ENCODE data around the gene LHX6.

Gene LHX6

DNA sequence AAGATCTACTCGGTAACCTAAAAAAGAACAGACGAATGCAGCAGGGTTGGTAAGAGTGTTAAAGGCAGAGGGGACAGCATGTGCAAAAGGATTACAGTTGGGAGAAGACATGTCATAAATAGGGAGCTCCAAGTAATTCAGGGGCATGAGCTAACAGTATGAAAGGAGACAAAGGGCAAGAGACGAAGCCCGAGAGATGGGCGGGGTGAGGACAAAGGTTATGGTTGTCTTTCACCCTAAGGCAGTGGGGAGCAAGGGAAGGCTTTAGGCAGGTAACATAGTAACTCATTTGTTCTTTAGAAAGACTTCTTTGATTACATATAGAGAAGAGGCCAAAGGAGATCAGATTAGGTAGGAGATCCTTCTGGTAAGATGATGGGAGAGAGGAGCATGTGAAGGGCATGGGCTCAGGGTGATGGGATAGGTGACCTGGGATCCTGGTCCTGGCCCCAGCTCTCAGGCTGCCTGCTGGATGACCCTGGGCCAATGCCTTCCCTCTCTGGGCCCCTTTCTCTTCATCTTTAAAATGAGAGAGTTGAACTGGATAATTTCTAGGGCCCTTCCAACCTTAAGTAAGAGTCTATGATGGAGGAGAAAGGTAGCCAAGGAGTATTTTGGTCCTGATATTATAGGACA lies 49.6 kb downstream of the LHX6 start:
- no peak for DNase-seq (ENCODE audit: extremely low read depth, low read depth)
- H3K4me3 ChIP-seq (replicated peaks; ENCODE audit: low read depth, low read length) = no peak overlapping the region

GRCh38 chr9:122176916-122177315 lies 51.8 kb downstream of the LHX6 start:
- DNase-seq (ENCODE audit: extremely low read depth, low read depth) = no peak
- TF ChIP-seq, protein P1, sequence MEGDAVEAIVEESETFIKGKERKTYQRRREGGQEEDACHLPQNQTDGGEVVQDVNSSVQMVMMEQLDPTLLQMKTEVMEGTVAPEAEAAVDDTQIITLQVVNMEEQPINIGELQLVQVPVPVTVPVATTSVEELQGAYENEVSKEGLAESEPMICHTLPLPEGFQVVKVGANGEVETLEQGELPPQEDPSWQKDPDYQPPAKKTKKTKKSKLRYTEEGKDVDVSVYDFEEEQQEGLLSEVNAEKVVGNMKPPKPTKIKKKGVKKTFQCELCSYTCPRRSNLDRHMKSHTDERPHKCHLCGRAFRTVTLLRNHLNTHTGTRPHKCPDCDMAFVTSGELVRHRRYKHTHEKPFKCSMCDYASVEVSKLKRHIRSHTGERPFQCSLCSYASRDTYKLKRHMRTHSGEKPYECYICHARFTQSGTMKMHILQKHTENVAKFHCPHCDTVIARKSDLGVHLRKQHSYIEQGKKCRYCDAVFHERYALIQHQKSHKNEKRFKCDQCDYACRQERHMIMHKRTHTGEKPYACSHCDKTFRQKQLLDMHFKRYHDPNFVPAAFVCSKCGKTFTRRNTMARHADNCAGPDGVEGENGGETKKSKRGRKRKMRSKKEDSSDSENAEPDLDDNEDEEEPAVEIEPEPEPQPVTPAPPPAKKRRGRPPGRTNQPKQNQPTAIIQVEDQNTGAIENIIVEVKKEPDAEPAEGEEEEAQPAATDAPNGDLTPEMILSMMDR (IDR thresholded peaks at IDR 0.05; ENCODE audit: low read depth, low read length, missing control alignments) = no peak

More for the DNA sequence above, 49.6 kb downstream of the LHX6 start:
- TF ChIP-seq, protein P1 (IDR thresholded peaks at IDR 0.05; ENCODE audit: low read depth, low read length, missing control alignments) = no peak

GRCh38 chr9:122173670-122174069 lies 55.1 kb downstream of the LHX6 start:
- TF ChIP-seq, protein P1 (IDR thresholded peaks at IDR 0.05; ENCODE audit: low read depth, low read length, missing control alignments) = no peak
- H3K4me3 ChIP-seq (replicated peaks; ENCODE audit: low read depth, low read length) = no peak overlapping the region
- DNase-seq (ENCODE audit: extremely low read depth, low read depth) = no peak

More at GRCh38 chr9:122176916-122177315, 51.8 kb downstream of the LHX6 start:
- no peak overlapping the region for H3K4me3 ChIP-seq (replicated peaks; ENCODE audit: low read depth, low read length)

DNA sequence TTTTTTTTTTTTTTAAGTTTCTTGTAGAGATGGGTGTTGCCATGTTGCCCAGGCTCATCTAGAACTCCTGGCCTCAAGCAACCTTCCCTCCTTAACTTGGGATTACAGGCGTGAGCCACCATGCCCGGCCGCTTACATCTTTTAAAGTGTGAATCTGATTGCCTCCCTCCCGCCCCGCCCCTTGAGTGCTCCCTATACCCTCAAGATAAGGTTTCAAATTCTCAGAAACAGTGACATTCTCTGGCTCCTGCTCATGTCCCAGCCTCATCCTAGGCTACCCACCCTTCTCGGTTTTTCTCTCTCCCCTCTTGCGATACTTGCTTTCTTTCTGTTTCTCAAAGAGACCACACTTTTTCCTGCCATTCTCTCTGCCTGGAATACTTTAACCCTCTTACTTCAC lies 56.6 kb downstream of the LHX6 start:
- no peak for DNase-seq (ENCODE audit: extremely low read depth, low read depth)
- TF ChIP-seq, protein P1 (IDR thresholded peaks at IDR 0.05; ENCODE audit: low read depth, low read length, missing control alignments) = no peak

GRCh38 chr9:122168356-122168755 lies 60.4 kb downstream of the LHX6 start:
- DNase-seq (ENCODE audit: extremely low read depth, low read depth) = no peak

More for the DNA sequence above, 56.6 kb downstream of the LHX6 start:
- no peak overlapping the region for H3K4me3 ChIP-seq (replicated peaks; ENCODE audit: low read depth, low read length)

GRCh38 chr9:122164286-122164685 lies 64.5 kb downstream of the LHX6 start:
- no peak overlapping the region for H3K4me3 ChIP-seq (replicated peaks; ENCODE audit: low read depth, low read length)
- DNase-seq (ENCODE audit: extremely low read depth, low read depth) = no peak
- TF ChIP-seq, protein P1 (IDR thresholded peaks at IDR 0.05; ENCODE audit: low read depth, low read length, missing control alignments) = no peak

More at GRCh38 chr9:122168356-122168755, 60.4 kb downstream of the LHX6 start:
- TF ChIP-seq, protein P1 (IDR thresholded peaks at IDR 0.05; ENCODE audit: low read depth, low read length, missing control alignments) = no peak
- H3K4me3 ChIP-seq (replicated peaks; ENCODE audit: low read depth, low read length) = no peak overlapping the region

- TF ChIP-seq, protein P1 (IDR thresholded peaks at IDR 0.05; ENCODE audit: low read depth, low read length, missing control alignments) = no peak
- no peak for DNase-seq (ENCODE audit: extremely low read depth, low read depth)
- H3K4me3 ChIP-seq (replicated peaks; ENCODE audit: low read depth, low read length) = no peak overlapping the region
Measured at GRCh38 chr9:122162415-122162814, 66.3 kb downstream of the LHX6 start.
